GM12878 (cell line): Measurements from ENCODE around the gene IRF9. TPM values are rescaled to one million over a fixed set of nuclear protein-coding genes. Genes with fewer than 3 reads are reported as not detected.

ENCODE experiments used
- ATF7 ChIP-seq: fragments of 450-650 bp; IDR thresholded peaks from 2 replicates; pipeline ENCODE4 v1.6.1; 2016; ENCODE audit warnings: low read depth, mild to moderate bottlenecking
- BHLHE40 ChIP-seq, 2 experiments: fragments of 450-650 bp in 1 of 2; IDR thresholded peaks; 2 replicates each; pipeline ENCODE4 v1.6.1; 2011 to 2017; ENCODE audit warnings: low read depth in 2 of 2, borderline replicate concordance in 1 of 2, improper control_type of control experiment in 1 of 2, low read length in 1 of 2, mild to moderate bottlenecking in 1 of 2
- CBFB ChIP-seq: IDR thresholded peaks from 2 replicates; pipeline ENCODE4 v1.6.1; 2016; ENCODE audit warnings: antibody characterized with exemption, low read depth
- CBX5 ChIP-seq: sonication (generic); IDR thresholded peaks from 2 replicates; pipeline ENCODE4 v1.6.1; 2016; ENCODE audit warnings: low read depth, moderate library complexity, mild to moderate bottlenecking, inconsistent platforms
- CHD2 ChIP-seq: IDR thresholded peaks from 2 replicates; pipeline ENCODE4 v1.6.1; 2011; ENCODE audit warnings: low read depth, low read length, improper control_type of control experiment, borderline replicate concordance
- ELK1 ChIP-seq: IDR thresholded peaks from 2 replicates; pipeline ENCODE4 v1.6.1; 2012; ENCODE audit warnings: low read depth, low read length, improper control_type of control experiment
- FOS ChIP-seq: IDR thresholded peaks from 3 replicates; pipeline ENCODE4 v1.6.1; 2011; ENCODE audit warnings: borderline replicate concordance; ENCODE audit not compliant: insufficient read length; ENCODE audit errors: extremely low read depth
- HDAC6 ChIP-seq: fragments of 200-600 bp; sonication (generic); IDR thresholded peaks from one replicate; pipeline ENCODE4 v1.8.0; 2017; ENCODE audit warnings: antibody characterized with exemption; ENCODE audit not compliant: unreplicated experiment
- IRF3 ChIP-seq: fragments of 450-650 bp; IDR thresholded peaks from 2 replicates; pipeline ENCODE4 v1.6.1; 2014; ENCODE audit warnings: mild to moderate bottlenecking
- IRF5 ChIP-seq: fragments of 450-650 bp; IDR thresholded peaks from 2 replicates; pipeline ENCODE4 v1.6.1; 2017; ENCODE audit warnings: borderline replicate concordance
- MXI1 ChIP-seq: fragments of 150-350 bp; IDR thresholded peaks from 2 replicates; pipeline ENCODE4 v1.6.1; 2011; ENCODE audit warnings: low read depth, mild to moderate bottlenecking, inconsistent platforms, low read length, improper control_type of control experiment
- NFXL1 ChIP-seq: fragments of 450-650 bp; IDR thresholded peaks from 2 replicates; pipeline ENCODE4 v1.6.1; 2017; ENCODE audit warnings: antibody characterized with exemption, mild to moderate bottlenecking, borderline replicate concordance
- PBX3 ChIP-seq: IDR thresholded peaks from 2 replicates; pipeline ENCODE4 v1.6.1; 2011; ENCODE audit warnings: mild to moderate bottlenecking, low read depth, low read length, moderate library complexity; ENCODE audit not compliant: insufficient replicate concordance
- PKNOX1 ChIP-seq: fragments of 450-650 bp; IDR thresholded peaks from 2 replicates; pipeline ENCODE4 v1.6.1; 2016; ENCODE audit warnings: mild to moderate bottlenecking
- POLR2AphosphoS2 ChIP-seq: IDR thresholded peaks from 2 replicates; pipeline ENCODE4 v1.6.1; 2011; ENCODE audit warnings: low read depth, mild to moderate bottlenecking, low read length, improper control_type of control experiment, moderate library complexity
- POU2F2 ChIP-seq: IDR thresholded peaks from 3 replicates; pipeline ENCODE4 v1.6.1; 2011; ENCODE audit warnings: low read depth, mild to moderate bottlenecking, low read length, borderline replicate concordance
- RAD51 ChIP-seq: fragments of 450-650 bp; IDR thresholded peaks from 2 replicates; pipeline ENCODE4 v1.6.1; 2016; ENCODE audit warnings: moderate library complexity, mild to moderate bottlenecking, inconsistent platforms
- RUNX3 ChIP-seq: IDR thresholded peaks from 2 replicates; pipeline ENCODE4 v1.6.1; 2012; ENCODE audit warnings: low read length, inconsistent platforms
- SREBF2 ChIP-seq: IDR thresholded peaks from 2 replicates; pipeline ENCODE4 v1.6.1; 2012; ENCODE audit warnings: mild to moderate bottlenecking, low read length
- TCF3 ChIP-seq: IDR thresholded peaks from 2 replicates; pipeline ENCODE4 v1.6.1; 2012; ENCODE audit warnings: low read depth, mild to moderate bottlenecking, low read length, borderline replicate concordance; ENCODE audit not compliant: insufficient read depth
- TCF7 ChIP-seq: IDR thresholded peaks from 2 replicates; pipeline ENCODE4 v1.6.1; 2014; ENCODE audit warnings: antibody characterized with exemption, borderline replicate concordance
- WRNIP1 ChIP-seq: IDR thresholded peaks from 2 replicates; pipeline ENCODE4 v1.6.1; 2011; ENCODE audit warnings: low read depth, low read length, improper control_type of control experiment, borderline replicate concordance
- ZBED1 ChIP-seq: IDR thresholded peaks from 2 replicates; pipeline ENCODE4 v1.6.1; 2016; ENCODE audit warnings: borderline replicate concordance
- ZNF384 ChIP-seq: IDR thresholded peaks from 2 replicates; pipeline ENCODE4 v1.6.1; 2012; ENCODE audit warnings: low read depth, mild to moderate bottlenecking, low read length, improper control_type of control experiment, borderline replicate concordance
- polyA plus RNA-seq, 11 experiments: library from polyadenylated mRNA; depleted of rRNA in 4 of 11; unstranded in 6 of 11; stranded (reverse) in 5 of 11; fragments of >200 nt; fragmentation: Nextera tagmentation in 4 of 11; fragmentation: Illumina TruSeq in 1 of 11; extraction: Ambion mirVana in 4 of 11; extraction: Trizol in 1 of 11; gene quantifications; 1 replicate in 1 of 11; 2 replicates in 10 of 11; pipeline versions ENCODE4 v1.2.1 to v1.2.3, GENCODE V29; 2011 to 2016; ENCODE audit warnings: inconsistent platforms in 2 of 11, missing spikeins in 2 of 11, low read depth in 1 of 11
- total RNA-seq, 4 experiments: library from RNA; depleted of rRNA in 3 of 4; stranded (reverse); fragments of >200 nt in 3 of 4; fragmentation: Illumina TruSeq in 1 of 4; extraction: Trizol in 1 of 4; gene quantifications; 2 replicates each; pipeline versions ENCODE4 v1.2.1 to v1.2.3, GENCODE V29; 2013 to 2021

Gene IRF9
- total and polyA plus RNA-seq, 10 of the 15 experiments (the other 5 are each of a cell fraction or from before 2014, with no cell fraction given) = 47.6 to 234 (median 148) TPM

- TF ChIP-seq ATF7 = peak; percentile 82
- TF ChIP-seq CHD2 = peak; percentile 71; the same call in 1 of the 2 replicates
- TF ChIP-seq BHLHE40 (IDR thresholded peaks at IDR 0.05; ENCODE audit: borderline replicate concordance in 1 of 2, low read depth in 2 of 2, low read length in 1 of 2) = peak; percentile 61 to 63; a peak in 3 of 4 replicates
- peak; percentile 77 for TF ChIP-seq RUNX3
- TF ChIP-seq IRF5 = peak; percentile 22; the same call in 1 of the 2 replicates
- TF ChIP-seq NFXL1 = no peak
- peak; percentile 87 for TF ChIP-seq MXI1
- peak; percentile 59; the same call in 1 of the 2 replicates for TF ChIP-seq ZBED1
- no peak for TF ChIP-seq FOS
- TF ChIP-seq SREBF2 = no peak
- no peak for TF ChIP-seq CBFB
- TF ChIP-seq ZNF384 = peak; percentile 23; the same call in 1 of the 2 replicates
- no peak for TF ChIP-seq HDAC6
- no peak for TF ChIP-seq RAD51
- no peak; the same call in 1 of the 2 replicates for TF ChIP-seq TCF7
- 0 out of 2 replicates have a peak, but pooled peaks have one; percentile 53 for TF ChIP-seq ELK1
- no peak for TF ChIP-seq IRF3
- peak; percentile 76; the same call in 1 of the 3 replicates for TF ChIP-seq POU2F2
- peak; percentile 86; the same call in 1 of the 2 replicates for TF ChIP-seq POLR2AphosphoS2
- no peak for TF ChIP-seq CBX5
- TF ChIP-seq PKNOX1 = peak; percentile 77
- TF ChIP-seq WRNIP1 = peak; percentile 90; the same call in 1 of the 2 replicates
- no peak for TF ChIP-seq PBX3
- TF ChIP-seq TCF3 = 0 out of 2 replicates have a peak, but pooled peaks have one; percentile 48
These were observed 54.7 kb downstream of the IRF9 start, which contains the start of gene MDP1 (continued) for GRCh38 chr14:24215495-24216344.
